ENCODE results near the gene AP2A1. TPM values are rescaled to one million over a fixed set of nuclear protein-coding genes. Genes with fewer than 3 reads are reported as not detected.

AP2A1 gene
- total and polyA plus RNA-seq, 2 of the 13 experiments (the other 11 are each of a cell fraction or from before 2014, with no cell fraction given): 22.7 to 39.7 TPM

DNA sequence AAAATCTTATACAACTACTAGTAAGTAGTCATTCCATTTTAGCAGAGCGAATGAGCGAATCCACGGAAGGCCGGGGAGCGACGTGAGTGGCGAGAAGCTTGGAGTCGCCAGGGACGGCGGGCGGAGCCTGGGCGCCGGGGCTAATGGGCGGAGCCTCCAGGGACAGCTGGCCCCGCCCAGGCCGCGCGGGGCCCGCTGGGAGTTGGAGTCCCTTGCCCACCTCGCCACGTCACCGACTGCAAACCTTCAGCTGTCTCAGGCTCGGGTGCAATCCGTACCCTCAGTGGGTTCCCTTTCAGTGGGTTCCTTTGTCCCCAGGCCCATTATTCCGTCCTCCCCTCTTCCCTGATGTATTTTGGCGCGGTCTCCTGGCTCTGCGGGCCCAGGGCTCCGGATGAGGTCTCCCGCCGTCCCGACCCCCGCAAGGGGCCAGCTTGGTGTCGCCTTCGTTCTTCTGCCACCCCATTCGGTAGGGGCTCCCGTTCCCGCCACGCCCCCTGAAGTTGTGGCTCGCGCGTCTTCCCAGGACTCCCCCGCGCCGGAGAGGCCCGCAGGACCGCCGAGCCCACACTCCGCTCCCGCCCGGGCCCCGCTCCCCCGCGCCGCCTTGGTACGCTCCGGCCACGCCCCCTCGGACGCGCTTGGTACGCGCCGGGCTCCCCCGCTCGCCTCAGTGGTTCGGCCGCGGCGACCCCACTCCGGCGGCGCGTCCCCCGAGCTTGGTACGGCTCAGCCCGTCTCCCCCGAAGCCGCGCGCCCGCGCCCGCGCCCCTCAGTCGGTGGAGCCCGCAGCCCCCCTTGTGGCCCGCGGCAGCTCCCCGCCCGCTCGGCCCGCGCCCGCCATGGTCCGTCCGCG, 83.9 kb downstream of the AP2A1 start, which contains the start of gene PTOV1 (continued):
- TF ChIP-seq ZNF264 (CRISPR knock-in tag; IDR thresholded peaks at IDR 0.05): no peak
- no peak for TF ChIP-seq ZNF510 (CRISPR knock-in tag; IDR thresholded peaks at IDR 0.05; ENCODE audit: low read depth)
- TF ChIP-seq, protein P1, sequence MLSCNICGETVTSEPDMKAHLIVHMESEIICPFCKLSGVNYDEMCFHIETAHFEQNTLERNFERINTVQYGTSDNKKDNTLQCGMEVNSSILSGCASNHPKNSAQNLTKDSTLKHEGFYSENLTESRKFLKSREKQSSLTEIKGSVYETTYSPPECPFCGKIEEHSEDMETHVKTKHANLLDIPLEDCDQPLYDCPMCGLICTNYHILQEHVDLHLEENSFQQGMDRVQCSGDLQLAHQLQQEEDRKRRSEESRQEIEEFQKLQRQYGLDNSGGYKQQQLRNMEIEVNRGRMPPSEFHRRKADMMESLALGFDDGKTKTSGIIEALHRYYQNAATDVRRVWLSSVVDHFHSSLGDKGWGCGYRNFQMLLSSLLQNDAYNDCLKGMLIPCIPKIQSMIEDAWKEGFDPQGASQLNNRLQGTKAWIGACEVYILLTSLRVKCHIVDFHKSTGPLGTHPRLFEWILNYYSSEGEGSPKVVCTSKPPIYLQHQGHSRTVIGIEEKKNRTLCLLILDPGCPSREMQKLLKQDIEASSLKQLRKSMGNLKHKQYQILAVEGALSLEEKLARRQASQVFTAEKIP (CRISPR knock-in tag; IDR thresholded peaks at IDR 0.05; ENCODE audit: borderline replicate concordance): no peak
- TF ChIP-seq, protein P2, sequence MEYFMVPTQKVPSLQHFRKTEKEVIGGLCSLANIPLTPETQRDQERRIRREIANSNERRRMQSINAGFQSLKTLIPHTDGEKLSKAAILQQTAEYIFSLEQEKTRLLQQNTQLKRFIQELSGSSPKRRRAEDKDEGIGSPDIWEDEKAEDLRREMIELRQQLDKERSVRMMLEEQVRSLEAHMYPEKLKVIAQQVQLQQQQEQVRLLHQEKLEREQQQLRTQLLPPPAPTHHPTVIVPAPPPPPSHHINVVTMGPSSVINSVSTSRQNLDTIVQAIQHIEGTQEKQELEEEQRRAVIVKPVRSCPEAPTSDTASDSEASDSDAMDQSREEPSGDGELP (IDR thresholded peaks at IDR 0.05; ENCODE audit: borderline replicate concordance, low read depth): peak; percentile 80; the same call in 1 of the 2 replicates
- TF ChIP-seq ZNF12 (CRISPR knock-in tag; IDR thresholded peaks at IDR 0.05): peak; percentile 23; the same call in 1 of the 2 replicates
- 0 out of 2 replicates have a peak, but pooled peaks have one; percentile 53 for TF ChIP-seq CAMTA2 (CRISPR knock-in tag; IDR thresholded peaks at IDR 0.05; ENCODE audit: borderline replicate concordance)
- TF ChIP-seq, protein P3, sequence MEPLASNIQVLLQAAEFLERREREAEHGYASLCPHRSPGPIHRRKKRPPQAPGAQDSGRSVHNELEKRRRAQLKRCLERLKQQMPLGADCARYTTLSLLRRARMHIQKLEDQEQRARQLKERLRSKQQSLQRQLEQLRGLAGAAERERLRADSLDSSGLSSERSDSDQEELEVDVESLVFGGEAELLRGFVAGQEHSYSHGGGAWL (CRISPR knock-in tag; IDR thresholded peaks at IDR 0.05): peak; percentile 62; the same call in 1 of the 2 replicates
- peak; percentile 79 for TF ChIP-seq AKAP8 (CRISPR knock-in tag; IDR thresholded peaks at IDR 0.05)
- TF ChIP-seq, protein P4, sequence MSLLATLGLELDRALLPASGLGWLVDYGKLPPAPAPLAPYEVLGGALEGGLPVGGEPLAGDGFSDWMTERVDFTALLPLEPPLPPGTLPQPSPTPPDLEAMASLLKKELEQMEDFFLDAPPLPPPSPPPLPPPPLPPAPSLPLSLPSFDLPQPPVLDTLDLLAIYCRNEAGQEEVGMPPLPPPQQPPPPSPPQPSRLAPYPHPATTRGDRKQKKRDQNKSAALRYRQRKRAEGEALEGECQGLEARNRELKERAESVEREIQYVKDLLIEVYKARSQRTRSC (CRISPR knock-in tag; IDR thresholded peaks at IDR 0.05; ENCODE audit: low read depth): 0 out of 2 replicates have a peak, but pooled peaks have one; percentile 77
- TF ChIP-seq, protein P5, sequence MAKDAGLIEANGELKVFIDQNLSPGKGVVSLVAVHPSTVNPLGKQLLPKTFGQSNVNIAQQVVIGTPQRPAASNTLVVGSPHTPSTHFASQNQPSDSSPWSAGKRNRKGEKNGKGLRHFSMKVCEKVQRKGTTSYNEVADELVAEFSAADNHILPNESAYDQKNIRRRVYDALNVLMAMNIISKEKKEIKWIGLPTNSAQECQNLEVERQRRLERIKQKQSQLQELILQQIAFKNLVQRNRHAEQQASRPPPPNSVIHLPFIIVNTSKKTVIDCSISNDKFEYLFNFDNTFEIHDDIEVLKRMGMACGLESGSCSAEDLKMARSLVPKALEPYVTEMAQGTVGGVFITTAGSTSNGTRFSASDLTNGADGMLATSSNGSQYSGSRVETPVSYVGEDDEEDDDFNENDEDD (CRISPR knock-in tag; IDR thresholded peaks at IDR 0.05; ENCODE audit: borderline replicate concordance): peak; percentile 59; the same call in 1 of the 2 replicates
- TF ChIP-seq, protein P6, sequence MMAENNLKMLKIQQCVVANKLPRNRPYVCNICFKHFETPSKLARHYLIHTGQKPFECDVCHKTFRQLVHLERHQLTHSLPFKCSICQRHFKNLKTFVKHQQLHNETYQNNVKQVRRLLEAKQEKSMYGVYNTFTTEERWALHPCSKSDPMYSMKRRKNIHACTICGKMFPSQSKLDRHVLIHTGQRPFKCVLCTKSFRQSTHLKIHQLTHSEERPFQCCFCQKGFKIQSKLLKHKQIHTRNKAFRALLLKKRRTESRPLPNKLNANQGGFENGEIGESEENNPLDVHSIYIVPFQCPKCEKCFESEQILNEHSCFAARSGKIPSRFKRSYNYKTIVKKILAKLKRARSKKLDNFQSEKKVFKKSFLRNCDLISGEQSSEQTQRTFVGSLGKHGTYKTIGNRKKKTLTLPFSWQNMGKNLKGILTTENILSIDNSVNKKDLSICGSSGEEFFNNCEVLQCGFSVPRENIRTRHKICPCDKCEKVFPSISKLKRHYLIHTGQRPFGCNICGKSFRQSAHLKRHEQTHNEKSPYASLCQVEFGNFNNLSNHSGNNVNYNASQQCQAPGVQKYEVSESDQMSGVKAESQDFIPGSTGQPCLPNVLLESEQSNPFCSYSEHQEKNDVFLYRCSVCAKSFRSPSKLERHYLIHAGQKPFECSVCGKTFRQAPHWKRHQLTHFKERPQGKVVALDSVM (CRISPR knock-in tag; IDR thresholded peaks at IDR 0.05): 0 out of 2 replicates have a peak, but pooled peaks have one; percentile 32
- 0 out of 2 replicates have a peak, but pooled peaks have one; percentile 45 for TF ChIP-seq ZNF564 (CRISPR knock-in tag; IDR thresholded peaks at IDR 0.05)
- no peak for TF ChIP-seq MBNL3 (CRISPR knock-in tag; conservative IDR thresholded peaks at IDR 0.05)
- no peak for TF ChIP-seq ZNF17 (CRISPR knock-in tag; IDR thresholded peaks at IDR 0.05)
- peak; percentile 85; the same call in 1 of the 2 replicates for TF ChIP-seq SP5 (CRISPR knock-in tag; IDR thresholded peaks at IDR 0.05; ENCODE audit: borderline replicate concordance, low read depth)
- TF ChIP-seq XBP1 (CRISPR knock-in tag; IDR thresholded peaks at IDR 0.05): 0 out of 2 replicates have a peak, but pooled peaks have one; percentile 48
- no peak for TF ChIP-seq NONO (IDR thresholded peaks at IDR 0.05)
- peak; percentile 68; the same call in 1 of the 2 replicates for TF ChIP-seq NONO (CRISPR knock-in tag; conservative IDR thresholded peaks at IDR 0.05)
- peak; percentile 73; the same call in 1 of the 2 replicates for TF ChIP-seq KAT7 (CRISPR knock-in tag; IDR thresholded peaks at IDR 0.05; ENCODE audit: borderline replicate concordance)
- TF ChIP-seq ZNF431 (CRISPR knock-in tag; IDR thresholded peaks at IDR 0.05; ENCODE audit: borderline replicate concordance, low read depth): peak; percentile 47; the same call in 1 of the 2 replicates
